ENCODE measurements around the gene TFG.
"Not testable (repeated sequence)": the region's sequence is repeated elsewhere in the genome, so short reads cannot be mapped to it uniquely, and the experiment has no call there.

TFG gene

GRCh38 chr3:100708989-100709841, at the start of gene TFG:
TSS of gene TFG (plus strand) at chr3:100709494. CDS start at chr3:100713686, 4,192 bp downstream.
- DNase-seq (ENCODE audit: low read depth in 2 of 2, low spot score in 1 of 2): peak; percentile 94 to 96

- DNase-seq (ENCODE audit: low read depth in 2 of 2, low spot score in 1 of 2): not testable (repeated sequence)
Measured at GRCh38 chr3:100661294-100661693, 48.0 kb upstream of the TFG start.

- DNase-seq (ENCODE audit: low read depth in 2 of 2, low spot score in 1 of 2): no peak
Measured at GRCh38 chr3:100662113-100662823, 47.0 kb upstream of the TFG start.

GRCh38 chr3:100665230-100665629, 44.1 kb upstream of the TFG start:
- peak in 1 of 2 donors; percentile 7 for DNase-seq (ENCODE audit: low read depth in 2 of 2, low spot score in 1 of 2)

- DNase-seq (ENCODE audit: low read depth in 2 of 2, low spot score in 1 of 2): not testable (repeated sequence)
Measured at GRCh38 chr3:100666699-100667098, 42.6 kb upstream of the TFG start.

- not testable (repeated sequence) for DNase-seq (ENCODE audit: low read depth in 2 of 2, low spot score in 1 of 2)
Measured at GRCh38 chr3:100667316-100667715, 42.0 kb upstream of the TFG start.

- not testable (repeated sequence) for DNase-seq (ENCODE audit: low read depth in 2 of 2, low spot score in 1 of 2)
Measured at GRCh38 chr3:100670995-100671394, 38.3 kb upstream of the TFG start.

- DNase-seq (ENCODE audit: low read depth in 2 of 2, low spot score in 1 of 2): no peak
Measured at GRCh38 chr3:100681496-100681895, 27.8 kb upstream of the TFG start.

- no peak for DNase-seq (ENCODE audit: low read depth in 2 of 2, low spot score in 1 of 2)
Measured at GRCh38 chr3:100682056-100682853, 27.0 kb upstream of the TFG start.

- DNase-seq (ENCODE audit: low read depth in 2 of 2, low spot score in 1 of 2): no peak
Measured at GRCh38 chr3:100682854-100683760, 26.2 kb upstream of the TFG start.

- DNase-seq (ENCODE audit: low read depth in 2 of 2, low spot score in 1 of 2): no peak
Measured at GRCh38 chr3:100693225-100693624, 16.1 kb upstream of the TFG start.

GRCh38 chr3:100695696-100696095, 13.6 kb upstream of the TFG start:
- DNase-seq (ENCODE audit: low read depth in 2 of 2, low spot score in 1 of 2): no peak

GRCh38 chr3:100696161-100696560, 13.1 kb upstream of the TFG start:
- no peak for DNase-seq (ENCODE audit: low read depth in 2 of 2, low spot score in 1 of 2)

GRCh38 chr3:100697172-100697571, 12.1 kb upstream of the TFG start:
- no peak for DNase-seq (ENCODE audit: low read depth in 2 of 2, low spot score in 1 of 2)

GRCh38 chr3:100697723-100698285, 11.5 kb upstream of the TFG start:
- DNase-seq (ENCODE audit: low read depth in 2 of 2, low spot score in 1 of 2): no peak

- no peak for DNase-seq (ENCODE audit: low read depth in 2 of 2, low spot score in 1 of 2)
Measured at GRCh38 chr3:100698736-100699135, 10.6 kb upstream of the TFG start.

GRCh38 chr3:100700708-100701107, 8.6 kb upstream of the TFG start:
- DNase-seq (ENCODE audit: low read depth in 2 of 2, low spot score in 1 of 2): no peak

GRCh38 chr3:100702082-100702979, 7.0 kb upstream of the TFG start:
- DNase-seq (ENCODE audit: low read depth in 2 of 2, low spot score in 1 of 2): no peak

- DNase-seq (ENCODE audit: low read depth in 2 of 2, low spot score in 1 of 2): no peak
Measured at GRCh38 chr3:100702980-100703345, 6.3 kb upstream of the TFG start.

Data from stimulated activated CD8-positive, alpha-beta memory T cell treated with anti-CD3 and anti-CD28 coated beads, Interleukin-4, amount 100 ng/mL, for 1 hour (primary cell).